Keratinocyte (primary cell): Measurements from ENCODE around the gene ABCC4. TPM values are rescaled to one million over a fixed set of nuclear protein-coding genes. Genes with fewer than 3 reads are reported as not detected.

ENCODE experiments used
- DNase-seq: peaks from one replicate; pipeline ENCODE4 v3.0.0-alpha.2; 2011; ENCODE audit warnings: low read depth, missing footprints, low spot score
- FAIRE-seq: peaks from 2 replicates; lab custom pipeline; 2011; peaks lifted over from hg19 to GRCh38; lab: Jason Lieb, UNC
- H2AFZ ChIP-seq: 2 replicates; pipeline ENCODE4 v1.6.0; 2012; ENCODE audit warnings: low read length, control low read depth, inconsistent platforms; ENCODE audit not compliant: control insufficient read depth
- H3K27ac ChIP-seq: 2 replicates; pipeline ENCODE4 v1.5.1; 2011; ENCODE audit warnings: low read length; ENCODE audit not compliant: control insufficient read depth, insufficient read depth
- H3K27me3 ChIP-seq: 3 replicates; pipeline ENCODE4 v1.6.0; 2011; ENCODE audit warnings: low read length; ENCODE audit not compliant: control insufficient read depth, insufficient read depth; ENCODE audit errors: extremely low read depth
- H3K36me3 ChIP-seq, 2 experiments: 2 replicates in 1 of 2; 3 replicates in 1 of 2; pipeline ENCODE4 v1.5.1; 2011; ENCODE audit warnings: low read length in 2 of 2, mild to moderate bottlenecking in 1 of 2; ENCODE audit not compliant: control insufficient read depth in 2 of 2, insufficient read depth in 2 of 2; ENCODE audit errors: extremely low read depth in 1 of 2
- H3K4me1 ChIP-seq: 3 replicates; pipeline ENCODE4 v1.5.1; 2011; ENCODE audit warnings: low read length; ENCODE audit not compliant: control insufficient read depth, insufficient read depth; ENCODE audit errors: extremely low read depth
- H3K4me2 ChIP-seq: 3 replicates; pipeline ENCODE4 v1.6.0; 2011; ENCODE audit warnings: low read depth, low read length; ENCODE audit not compliant: control insufficient read depth, insufficient read depth; ENCODE audit errors: extremely low read depth
- H3K4me3 ChIP-seq, 3 experiments: fragments of 200-600 bp in 1 of 3; sonication (generic) in 1 of 3; 2 replicates in 2 of 3; 3 replicates in 1 of 3; pipeline ENCODE4 v1.5.1; 2011 to 2016; ENCODE audit warnings: low read length in 3 of 3, mild to moderate bottlenecking in 3 of 3, control low read depth in 2 of 3, inconsistent platforms in 1 of 3, low read depth in 1 of 3, mixed read lengths in 1 of 3, mixed run types in 1 of 3, moderate library complexity in 1 of 3; ENCODE audit not compliant: control insufficient read depth in 2 of 3, insufficient read depth in 2 of 3; ENCODE audit errors: extremely low read depth in 1 of 3
- H3K79me2 ChIP-seq: 2 replicates; pipeline ENCODE4 v1.6.0; 2012; ENCODE audit warnings: low read length; ENCODE audit not compliant: control insufficient read depth, insufficient read depth
- H3K9ac ChIP-seq: 3 replicates; pipeline ENCODE4 v1.6.0; 2011; ENCODE audit warnings: low read length; ENCODE audit not compliant: control insufficient read depth, insufficient read depth; ENCODE audit errors: extremely low read depth
- H3K9me1 ChIP-seq: 3 replicates; pipeline ENCODE4 v1.6.0; 2011; ENCODE audit warnings: low read length; ENCODE audit not compliant: control insufficient read depth, insufficient read depth; ENCODE audit errors: extremely low read depth
- H3K9me3 ChIP-seq: 2 replicates; pipeline ENCODE4 v1.5.1; 2012; ENCODE audit warnings: low read depth, low read length; ENCODE audit not compliant: control insufficient read depth
- H4K20me1 ChIP-seq: 3 replicates; pipeline ENCODE4 v1.6.0; 2011; ENCODE audit warnings: low read length; ENCODE audit not compliant: control insufficient read depth, insufficient read depth; ENCODE audit errors: extremely low read depth
- CTCF ChIP-seq, 3 experiments: IDR thresholded peaks in 1 of 3; conservative IDR thresholded peaks in 1 of 3; optimal IDR thresholded peaks in 1 of 3; 2 replicates in 2 of 3; 3 replicates in 1 of 3; pipeline versions ENCODE3 to v1.5.1; 2011; ENCODE audit warnings: low read length in 3 of 3, mild to moderate bottlenecking in 3 of 3, moderate library complexity in 2 of 3, control low read depth in 1 of 3, inconsistent platforms in 1 of 3; ENCODE audit not compliant: insufficient read depth in 2 of 3; ENCODE audit errors: extremely low read depth in 1 of 3
- EZH2 ChIP-seq: IDR thresholded peaks from one replicate; pipeline ENCODE4 v1.6.1; 2012; ENCODE audit warnings: inconsistent platforms, mild to moderate bottlenecking, low read length, moderate library complexity
- dilution Hi-C: fragments of 300-500 bp; cut with MboI; formaldehyde crosslinking; loops from one replicate; pipeline ENCODE4 v1.7.0; 2020; ENCODE audit warnings: low sequenced_read_pairs; ENCODE audit not compliant: extremely low pct_ligation_motif_present
- polyA plus RNA-seq, 5 experiments: library from polyadenylated mRNA; depleted of rRNA in 3 of 5; stranded (reverse) in 3 of 5; stranded (forward) in 1 of 5; unstranded in 1 of 5; fragments of >200 nt; gene quantifications; 1 replicate in 1 of 5; 2 replicates in 3 of 5; 3 replicates in 1 of 5; pipeline versions ENCODE4 v1.2.1 to v1.2.3, GENCODE V29; 2011 to 2012; ENCODE audit warnings: missing spikeins in 2 of 5, low read depth in 1 of 5, low replicate concordance in 1 of 5
- small RNA-seq, 3 experiments: library from RNA; depleted of rRNA; stranded (forward); fragments of <200 nt; gene quantifications; one replicate each; pipeline ENCODE3, GENCODE V24; 2012; ENCODE audit warnings: low read depth in 3 of 3, low replicate concordance in 1 of 3; ENCODE audit not compliant: insufficient read length in 3 of 3

The ABCC4 gene
- polyA plus RNA-seq, 1 donor (not counting 4 experiments of a cell fraction or from before 2014, with no cell fraction given) = 13.8 TPM

- dilution Hi-C loops = no loop called here
- no peak for DNase-seq
- Histone ChIP-seq H3K27ac (no peak overlapping the region), H3K9me1 (no peaks in the 10 kb centered on the region), H3K4me2 (no peak overlapping the region), H3K36me3 (no peaks in the 10 kb centered on the region), H3K4me3 (no peak overlapping the region), H4K20me1 (no peaks in the 10 kb centered on the region), H3K79me2 (no peaks in the 10 kb centered on the region), H2AFZ (no peak overlapping the region), H3K4me1 (no peaks in the 10 kb centered on the region), H3K9me3 (no peaks in the 10 kb centered on the region), H3K9ac (no peak overlapping the region), H3K27me3 (peaks cover 21% of the 10 kb centered on the region)
- no peak for FAIRE-seq
- TF ChIP-seq EZH2 (no peak), CTCF (optimal IDR thresholded peaks at IDR 0.05 in 1 of 3, IDR thresholded peaks at IDR 0.05 in 1 of 3, conservative IDR thresholded peaks at IDR 0.05 in 1 of 3; ENCODE audit: extremely low read depth in 1 of 3, insufficient read depth in 2 of 3, low read length in 3 of 3) (no peak)
Measured at GRCh38 chr13:94972262-94972661, 329.0 kb downstream of the ABCC4 start.

Small RNA genes within 50 kb of the gene (small RNA-seq; reads per million reads assigned to genes)
- 0 reads per million in 3 experiments for gene RNU6-62P
- 0 reads per million in 3 experiments for gene RNY3P8
- 0 to 0.67 (median 0) reads per million in 3 experiments for gene RNY4P27
